DMS153 treated with DMSO at 0.1 percent for 48 hours (cell line): ENCODE results near the gene ILDR1.

ENCODE experiments used
- DNase-seq: peaks from one replicate; lab custom pipeline; 2025; ENCODE audit not compliant: unreplicated experiment; lab: John Stamatoyannopoulos, UW

ILDR1 gene

DNA sequence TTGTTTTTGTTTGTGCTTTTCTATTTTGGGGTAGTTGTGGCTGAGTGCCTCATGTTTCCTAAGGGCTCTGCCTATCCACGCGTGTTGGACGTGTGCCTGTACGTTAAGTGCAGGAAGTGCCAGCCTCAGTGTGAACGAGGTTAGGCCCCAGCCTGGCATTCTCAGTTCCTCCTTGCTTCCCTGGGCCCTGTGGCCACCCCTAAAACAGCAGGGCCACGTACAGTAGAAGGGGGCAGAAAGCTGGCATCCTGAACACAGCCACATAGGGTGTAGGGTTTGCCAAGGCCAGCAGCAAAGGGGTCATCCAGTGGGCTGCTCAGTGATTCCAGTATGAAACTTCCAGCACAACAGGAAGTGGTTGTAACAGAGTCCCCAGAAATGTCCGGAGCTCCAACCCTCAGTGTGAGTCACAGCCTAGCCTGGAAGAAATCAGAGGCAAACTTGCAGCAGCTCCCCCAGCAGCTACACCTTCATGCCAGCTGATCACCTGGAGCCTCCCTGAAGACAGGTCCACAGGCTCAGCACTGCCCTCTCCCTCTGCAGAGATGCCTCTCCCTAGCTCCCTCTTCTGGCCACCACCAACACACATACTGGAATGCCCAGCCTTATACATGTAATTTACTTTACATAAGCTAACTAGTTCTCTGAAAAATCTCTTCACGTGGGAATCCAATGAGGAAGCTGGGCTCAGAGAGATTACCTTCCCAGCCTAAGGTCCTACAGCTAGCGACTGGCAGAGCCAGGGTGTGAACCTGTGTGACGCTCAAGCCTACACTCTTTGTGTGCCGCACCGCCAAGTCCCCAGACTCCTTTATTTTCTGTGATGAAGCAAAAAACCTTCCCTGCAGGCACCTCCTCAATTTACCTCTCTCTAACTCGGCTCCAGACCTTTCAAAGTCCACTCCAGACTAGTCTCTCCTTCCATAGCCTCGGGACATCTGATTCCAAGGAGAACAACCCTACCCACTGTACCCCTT lies 26.6 kb downstream of the ILDR1 start:
- DNase-seq: no peak

DNA sequence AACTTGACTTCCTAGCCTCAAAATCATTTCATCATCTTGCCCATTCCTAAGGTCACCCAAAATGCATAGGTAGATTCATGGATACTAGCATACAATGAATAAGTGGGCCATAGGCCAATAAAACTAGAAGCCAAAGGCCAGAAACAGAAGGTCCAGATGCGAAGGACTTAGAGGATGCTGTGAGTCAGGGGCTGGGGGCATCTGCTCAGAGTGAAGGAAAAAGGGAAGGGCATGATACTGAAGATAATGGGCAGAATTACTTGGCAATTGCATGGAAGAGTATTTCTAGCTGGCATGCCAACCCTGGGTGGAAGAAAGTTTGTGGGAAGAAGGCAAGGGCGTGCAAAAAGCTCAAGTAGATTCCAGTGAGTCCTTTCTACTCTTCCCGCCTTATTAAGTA lies 27.5 kb downstream of the ILDR1 start:
- DNase-seq: no peak

GRCh38 chr3:121992601-121993560 lies 29.2 kb downstream of the ILDR1 start:
- DNase-seq: no peak

DNA sequence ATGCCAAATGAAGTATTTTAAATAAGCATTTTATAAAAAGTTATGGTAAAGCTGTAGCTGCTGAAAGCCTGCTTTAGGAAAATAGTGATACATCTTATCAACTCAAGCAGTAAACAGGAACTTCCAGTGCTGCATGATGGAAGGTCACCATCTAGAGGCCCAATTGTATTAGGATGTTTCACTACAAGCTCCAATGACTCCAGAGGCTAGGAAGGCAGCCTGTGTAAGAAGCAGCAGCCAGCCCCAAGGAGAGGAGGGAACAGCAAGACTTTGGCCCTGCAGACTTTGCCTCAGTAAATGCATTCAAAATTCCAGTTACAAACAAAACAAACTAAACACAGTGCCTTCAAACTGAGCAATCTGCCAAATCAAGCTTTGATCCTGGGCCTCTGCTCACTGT lies 32.1 kb downstream of the ILDR1 start:
- no peak for DNase-seq

GRCh38 chr3:121988146-121988545 lies 33.9 kb downstream of the ILDR1 start:
- no peak for DNase-seq

DNA sequence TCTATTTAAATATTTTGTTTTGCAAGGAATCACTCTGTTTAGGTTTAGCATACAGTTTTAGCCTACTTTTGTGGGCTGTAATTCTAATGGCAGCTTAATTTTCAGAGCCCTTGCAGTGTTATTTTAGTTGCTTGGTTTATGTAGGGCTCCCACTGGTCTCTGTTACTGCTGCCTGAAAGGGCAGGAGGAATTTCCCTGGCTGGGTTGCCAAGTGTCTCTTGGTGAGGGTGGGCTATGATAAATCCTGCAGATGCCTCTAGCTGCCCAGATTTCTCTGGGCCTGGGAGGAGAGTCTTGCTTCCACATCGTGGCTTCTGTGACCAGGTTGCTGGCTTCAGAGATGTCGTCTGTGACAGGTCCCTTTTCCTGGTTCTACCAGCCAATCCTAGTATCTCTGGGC lies 36.2 kb downstream of the ILDR1 start:
- DNase-seq: no peak

- DNase-seq: no peak
Measured at GRCh38 chr3:121981473-121981872, 40.6 kb downstream of the ILDR1 start.

GRCh38 chr3:121980450-121980796 lies 41.6 kb downstream of the ILDR1 start:
- DNase-seq: no peak

GRCh38 chr3:121979734-121980449 lies 42.2 kb downstream of the ILDR1 start:
- no peak for DNase-seq

DNA sequence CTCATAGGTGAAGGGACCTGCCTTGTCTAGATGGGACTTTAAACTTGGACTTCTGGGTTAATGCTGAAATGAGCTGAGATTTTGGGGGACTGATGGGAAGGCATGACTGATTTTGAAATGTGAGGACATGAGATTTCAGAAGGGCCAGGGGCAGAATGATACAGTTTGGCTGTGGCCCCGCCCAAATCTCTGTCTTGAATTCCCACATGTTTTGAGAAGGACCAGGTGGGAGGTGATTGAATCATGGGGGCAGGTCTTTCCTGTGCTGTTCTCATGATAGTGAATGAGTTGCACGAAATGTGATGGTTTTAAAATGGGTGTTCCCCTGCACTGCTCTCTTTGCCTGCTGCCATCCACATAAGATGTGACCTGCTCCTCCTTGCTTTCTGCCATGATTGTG lies 42.8 kb downstream of the ILDR1 start:
- DNase-seq: no peak

DNA sequence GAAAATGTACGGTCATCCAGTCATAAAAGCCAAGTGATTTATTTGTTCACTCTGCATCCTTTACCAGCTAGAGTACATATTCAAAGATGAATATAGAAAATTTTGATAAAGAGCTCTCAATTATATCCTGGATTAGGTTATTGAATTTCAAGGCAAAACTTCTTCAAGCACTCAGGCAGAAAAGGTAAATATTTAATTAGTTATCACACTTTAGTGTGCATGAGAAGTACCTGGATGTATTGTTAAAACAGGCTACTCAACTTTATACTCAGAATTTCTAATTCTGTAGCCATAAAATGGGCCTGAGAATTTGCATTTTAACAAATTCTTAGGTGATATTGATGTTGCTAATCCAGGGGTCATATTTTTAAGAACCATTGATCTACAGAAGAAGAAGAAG lies 45.3 kb downstream of the ILDR1 start:
- no peak for DNase-seq

GRCh38 chr3:121975702-121976302 lies 46.2 kb downstream of the ILDR1 start:
- DNase-seq: no peak

GRCh38 chr3:121974601-121975111 lies 47.4 kb downstream of the ILDR1 start:
- no peak for DNase-seq

- DNase-seq: no peak
Measured at GRCh38 chr3:121970047-121970446, 52.0 kb downstream of the ILDR1 start.

DNA sequence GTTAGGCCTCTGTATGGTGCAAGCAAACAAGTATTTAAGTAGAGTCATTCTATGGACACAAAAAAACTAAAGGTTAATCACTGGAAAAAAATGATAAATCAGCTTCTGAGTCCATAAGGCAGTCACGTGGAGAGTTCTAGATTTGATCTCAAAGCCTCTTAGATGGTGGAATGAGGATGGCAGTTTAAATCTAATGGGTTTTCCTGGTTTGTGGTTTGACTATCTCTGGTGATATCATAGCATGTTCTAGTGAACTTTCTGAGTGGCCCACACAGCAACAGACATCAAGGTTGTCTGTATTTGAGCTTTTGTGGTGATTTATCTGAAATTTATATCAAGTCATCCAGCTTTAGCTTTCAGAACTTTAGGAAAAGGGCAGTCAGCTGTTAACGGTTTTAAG lies 52.4 kb downstream of the ILDR1 start:
- no peak for DNase-seq

- DNase-seq: no peak
Measured at GRCh38 chr3:121963608-121964007, 58.4 kb downstream of the ILDR1 start.

DNA sequence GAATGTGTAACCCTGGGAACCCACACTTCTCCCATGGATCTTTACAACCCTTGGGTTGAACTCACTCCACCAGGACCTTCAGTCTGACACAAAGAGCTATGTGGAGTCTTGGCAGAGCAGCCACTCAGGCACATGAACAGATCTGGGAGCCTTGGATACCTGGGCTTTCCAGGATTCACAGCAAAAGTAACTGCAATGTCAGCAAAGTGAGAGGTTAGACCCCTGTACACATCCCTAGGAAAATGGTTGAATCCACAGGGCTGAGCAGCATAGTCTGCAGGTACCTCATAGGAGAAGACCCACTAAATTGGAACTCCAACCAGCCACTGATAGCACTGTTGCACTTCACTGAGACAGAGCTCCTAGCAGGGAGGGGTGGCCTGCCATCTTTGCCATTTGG lies 59.6 kb downstream of the ILDR1 start:
- no peak for DNase-seq

GRCh38 chr3:121961283-121961682 lies 60.8 kb downstream of the ILDR1 start:
- no peak for DNase-seq

GRCh38 chr3:121958801-121959200 lies 63.2 kb downstream of the ILDR1 start:
- DNase-seq: no peak

- DNase-seq: no peak
Measured at GRCh38 chr3:121957674-121958415, 64.2 kb downstream of the ILDR1 start.
